NCI-H82 treated with DMSO at 0.1 percent for 48 hours (cell line): ENCODE measurements around the gene ROCK1.

ENCODE experiments used
- DNase-seq: peaks from one replicate; lab custom pipeline; 2025; ENCODE audit not compliant: unreplicated experiment; lab: John Stamatoyannopoulos, UW

The ROCK1 gene

GRCh38 chr18:21109936-21110712 lies 1.5 kb downstream of the ROCK1 start:
- peak; percentile 49 for DNase-seq

GRCh38 chr18:21105936-21106335 lies 5.7 kb downstream of the ROCK1 start:
- no peak for DNase-seq

GRCh38 chr18:21101172-21101571 lies 10.4 kb downstream of the ROCK1 start:
- DNase-seq: no peak

GRCh38 chr18:21100678-21101077 lies 10.9 kb downstream of the ROCK1 start:
- DNase-seq: no peak

- no peak for DNase-seq
Observed at GRCh38 chr18:21100146-21100545, 11.5 kb downstream of the ROCK1 start.

- no peak for DNase-seq
Observed at GRCh38 chr18:21099442-21099841, 12.2 kb downstream of the ROCK1 start.

- DNase-seq: no peak
Observed at GRCh38 chr18:21096760-21097159, 14.9 kb downstream of the ROCK1 start.

- DNase-seq: no peak
Observed at GRCh38 chr18:21093133-21093532, 18.5 kb downstream of the ROCK1 start.

- DNase-seq: no peak
Observed at GRCh38 chr18:21090680-21091079, 20.9 kb downstream of the ROCK1 start.

GRCh38 chr18:21085579-21086166 lies 25.9 kb downstream of the ROCK1 start:
- DNase-seq: no peak

GRCh38 chr18:21084511-21085078 lies 27.0 kb downstream of the ROCK1 start:
- DNase-seq: no peak

GRCh38 chr18:21083017-21083416 lies 28.6 kb downstream of the ROCK1 start:
- no peak for DNase-seq

- DNase-seq: no peak
Observed at GRCh38 chr18:21081426-21081825, 30.2 kb downstream of the ROCK1 start.

GRCh38 chr18:21080576-21080975 lies 31.0 kb downstream of the ROCK1 start:
- no peak for DNase-seq

- no peak for DNase-seq
Observed at GRCh38 chr18:21074336-21075323, 37.0 kb downstream of the ROCK1 start.

GRCh38 chr18:21073180-21073579 lies 38.4 kb downstream of the ROCK1 start:
- no peak for DNase-seq

GRCh38 chr18:21071071-21071470 lies 40.5 kb downstream of the ROCK1 start:
- DNase-seq: no peak

- DNase-seq: no peak
Observed at GRCh38 chr18:21069468-21069867, 42.1 kb downstream of the ROCK1 start.

GRCh38 chr18:21064347-21064746 lies 47.3 kb downstream of the ROCK1 start:
- no peak for DNase-seq

- DNase-seq: no peak
Observed at GRCh38 chr18:21063011-21063410, 48.6 kb downstream of the ROCK1 start.

GRCh38 chr18:21057112-21057511 lies 54.5 kb downstream of the ROCK1 start:
- no peak for DNase-seq
